HG03571 (cell line): ENCODE results near the gene NPIPA2.
A peak's percentile ranks its signal among the peaks of the same experiment; 100 is the strongest.
"Not testable (repeated sequence)": the region's sequence is repeated elsewhere in the genome, so short reads cannot be mapped to it uniquely, and the experiment has no call there.

Source experiments
- ATAC-seq: cut with Tn5 transposase; IDR thresholded peaks from one replicate; pipeline ENCODE4 v1.9.1; 2021; ENCODE audit not compliant: unreplicated experiment

Gene NPIPA2

GRCh38 chr16:14742273-14743128 lies at the start of gene NPIPA2:
Gene NPIPA2, plus strand, starts transcription at chr16:14742533. Its CDS starts 5,533 bp downstream, at chr16:14748066.
- peak; percentile 94 for ATAC-seq

- ATAC-seq = not testable (repeated sequence)
Observed at GRCh38 chr16:14694129-14694528, 48.2 kb upstream of the NPIPA2 start, which contains the start of gene PLA2G10. Gene PLA2G10, minus strand, starts transcription at chr16:14694308. Its CDS starts 79 bp downstream, at chr16:14694229.

DNA sequence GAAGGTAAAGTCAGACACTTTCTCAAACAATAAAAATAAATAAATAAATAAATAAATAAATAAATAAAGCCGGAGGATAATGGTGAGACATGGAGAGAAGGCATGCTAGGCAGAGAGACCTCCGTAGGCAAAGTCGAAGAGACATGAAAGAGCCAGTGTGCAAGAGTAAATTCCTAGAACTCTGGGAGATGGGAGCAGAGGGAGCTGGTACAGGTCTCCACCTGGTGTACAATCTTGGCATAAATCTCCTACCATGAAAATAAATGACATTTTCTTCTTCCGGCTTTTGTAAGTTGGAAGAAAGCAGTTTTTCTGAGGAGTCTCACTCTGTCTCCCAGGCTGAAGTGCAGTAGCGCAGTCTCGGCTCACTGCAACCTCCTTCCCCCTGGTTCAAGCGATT lies 40.5 kb upstream of the NPIPA2 start:
- not testable (repeated sequence) for ATAC-seq

DNA sequence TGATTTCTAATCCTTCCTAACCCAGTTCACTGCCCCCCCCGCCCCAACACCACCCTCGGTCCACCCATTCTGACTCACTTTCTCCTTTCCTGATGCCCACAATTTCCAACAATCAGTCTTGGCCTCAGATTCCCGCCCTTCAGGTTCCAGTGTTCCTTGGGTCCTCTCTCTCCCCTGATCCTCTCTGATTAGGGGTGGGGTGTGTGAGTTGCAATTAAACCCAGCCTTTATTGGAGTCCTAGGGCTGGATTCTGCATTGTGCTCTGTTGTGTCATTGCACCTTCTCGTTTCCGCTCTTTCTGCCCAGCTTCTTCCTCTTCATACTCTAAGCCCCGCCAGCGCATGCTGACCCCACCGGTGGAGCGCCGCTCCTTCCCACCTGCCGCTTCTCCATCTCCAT lies 39.7 kb upstream of the NPIPA2 start:
- ATAC-seq = not testable (repeated sequence)

- ATAC-seq = peak; percentile 96
Observed at GRCh38 chr16:14703156-14704011, 38.9 kb upstream of the NPIPA2 start, which contains the start of gene NPIPA3. Gene NPIPA3, plus strand, starts transcription at chr16:14703411. Its CDS starts 5,533 bp downstream, at chr16:14708944.

DNA sequence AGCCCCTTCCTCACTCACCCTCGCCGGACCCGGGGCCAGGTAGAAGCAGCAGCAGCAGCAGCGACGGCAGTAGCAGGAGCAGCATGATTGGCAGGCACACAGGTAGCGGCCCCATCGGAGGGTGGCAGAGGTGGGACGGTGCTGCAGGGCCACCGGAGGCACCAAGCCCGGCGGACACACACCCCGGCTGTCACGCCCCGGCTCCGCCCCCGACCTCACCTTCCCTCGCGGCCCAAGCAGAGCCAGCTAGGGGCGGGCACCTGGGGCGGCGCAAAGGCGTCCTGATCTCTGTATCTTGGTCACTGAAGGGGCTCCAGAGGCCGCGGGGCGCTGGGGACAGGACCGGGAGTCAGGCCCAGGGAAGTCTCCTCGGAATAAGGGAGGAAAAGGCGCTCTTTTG lies 9.1 kb upstream of the NPIPA2 start:
- not testable (repeated sequence) for ATAC-seq

DNA sequence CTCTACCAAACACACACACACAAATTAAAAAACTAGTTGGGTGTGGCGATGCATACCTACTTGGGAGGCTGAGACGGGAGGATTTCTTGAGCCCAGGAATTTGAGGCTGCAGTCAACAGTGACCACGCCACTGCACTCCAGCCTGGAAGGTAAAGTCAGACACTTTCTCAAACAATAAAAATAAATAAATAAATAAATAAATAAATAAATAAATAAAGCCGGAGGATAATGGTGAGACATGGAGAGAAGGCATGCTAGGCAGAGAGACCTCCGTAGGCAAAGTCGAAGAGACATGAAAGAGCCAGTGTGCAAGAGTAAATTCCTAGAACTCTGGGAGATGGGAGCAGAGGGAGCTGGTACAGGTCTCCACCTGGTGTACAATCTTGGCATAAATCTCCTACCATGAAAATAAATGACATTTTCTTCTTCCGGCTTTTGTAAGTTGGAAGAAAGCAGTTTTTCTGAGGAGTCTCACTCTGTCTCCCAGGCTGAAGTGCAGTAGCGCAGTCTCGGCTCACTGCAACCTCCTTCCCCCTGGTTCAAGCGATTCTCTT lies 1.4 kb upstream of the NPIPA2 start:
- not testable (repeated sequence) for ATAC-seq

DNA sequence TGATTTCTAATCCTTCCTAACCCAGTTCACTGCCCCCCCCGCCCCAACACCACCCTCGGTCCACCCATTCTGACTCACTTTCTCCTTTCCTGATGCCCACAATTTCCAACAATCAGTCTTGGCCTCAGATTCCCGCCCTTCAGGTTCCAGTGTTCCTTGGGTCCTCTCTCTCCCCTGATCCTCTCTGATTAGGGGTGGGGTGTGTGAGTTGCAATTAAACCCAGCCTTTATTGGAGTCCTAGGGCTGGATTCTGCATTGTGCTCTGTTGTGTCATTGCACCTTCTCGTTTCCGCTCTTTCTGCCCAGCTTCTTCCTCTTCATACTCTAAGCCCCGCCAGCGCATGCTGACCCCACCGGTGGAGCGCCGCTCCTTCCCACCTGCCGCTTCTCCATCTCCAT lies 539 bp upstream of the NPIPA2 start:
- not testable (repeated sequence) for ATAC-seq

GRCh38 chr16:14773654-14774053 lies 31.3 kb downstream of the NPIPA2 start:
- not testable (repeated sequence) for ATAC-seq

DNA sequence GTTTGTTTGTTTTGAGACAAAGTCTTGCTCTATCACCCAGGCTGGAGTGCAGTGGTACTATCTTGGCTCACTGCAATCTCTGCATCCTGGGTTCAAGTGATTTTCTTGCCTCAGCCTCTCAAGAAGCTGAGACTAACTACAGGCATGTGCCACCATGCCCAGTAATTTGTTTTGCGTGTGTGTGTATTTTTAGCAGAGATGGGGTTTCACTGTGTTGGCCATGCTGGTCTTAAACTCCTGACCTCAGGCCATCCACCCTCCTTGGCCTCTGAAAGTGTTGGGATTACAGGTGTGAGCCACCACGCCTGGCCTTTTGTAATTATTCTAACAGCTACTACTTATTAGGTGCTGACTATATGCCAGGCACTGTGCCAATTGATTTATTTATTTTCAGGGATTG lies 33.3 kb downstream of the NPIPA2 start:
- ATAC-seq = not testable (repeated sequence)

DNA sequence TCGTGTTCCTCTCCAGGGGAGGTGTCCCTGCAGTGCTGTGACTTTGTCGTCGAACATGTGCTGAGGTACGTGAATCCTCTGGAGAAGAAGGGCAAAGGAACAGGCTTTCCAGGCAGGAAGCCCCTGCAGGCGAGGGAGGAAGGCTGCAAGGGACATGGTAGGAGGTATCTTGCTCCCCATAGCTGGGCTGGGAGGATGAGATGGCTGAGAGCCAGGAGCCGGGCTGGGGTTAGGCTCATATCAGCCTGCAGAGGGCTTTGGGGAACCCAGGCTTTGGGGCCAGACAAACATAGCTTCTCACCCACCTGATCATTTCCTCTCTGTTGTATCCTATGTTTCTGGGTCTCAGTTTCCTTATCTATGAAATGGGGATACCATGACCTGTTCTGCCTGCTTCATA lies 34.4 kb downstream of the NPIPA2 start:
- ATAC-seq = not testable (repeated sequence)

GRCh38 chr16:14779368-14779877 lies 37.1 kb downstream of the NPIPA2 start:
- ATAC-seq = not testable (repeated sequence)

GRCh38 chr16:14786180-14786579 lies 43.8 kb downstream of the NPIPA2 start:
- ATAC-seq = not testable (repeated sequence)

GRCh38 chr16:14789577-14789976 lies 47.2 kb downstream of the NPIPA2 start:
- ATAC-seq = not testable (repeated sequence)

DNA sequence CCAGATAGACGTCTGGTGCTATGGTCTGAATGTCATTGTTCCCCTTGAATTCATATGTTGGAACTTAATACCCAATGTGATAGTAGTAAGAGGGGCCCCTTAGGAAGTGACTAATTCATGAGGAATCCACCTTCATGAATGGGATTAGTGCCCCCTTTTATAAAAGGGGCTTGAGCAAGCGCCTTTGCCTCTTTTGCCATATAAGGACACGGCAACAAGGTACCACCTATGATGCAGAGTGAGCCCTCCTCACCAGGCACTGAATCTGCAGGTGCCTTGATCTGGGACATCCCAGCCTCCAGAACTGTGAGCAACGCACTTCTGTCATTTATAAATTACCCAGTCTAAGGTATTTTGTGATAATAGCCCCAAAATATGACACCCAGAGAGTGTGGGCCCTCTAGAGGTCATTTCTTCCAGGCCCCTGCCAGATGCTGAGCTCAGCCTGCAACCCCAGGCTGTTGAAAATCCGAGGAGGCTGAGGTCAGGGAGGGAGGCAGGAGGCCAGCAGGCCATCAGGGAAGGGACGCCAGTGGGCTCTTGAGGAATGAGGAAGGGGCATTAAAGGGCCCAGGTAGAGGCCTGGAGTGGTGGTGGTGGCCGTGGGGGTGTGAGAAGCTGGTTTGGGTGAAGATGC lies 48.1 kb downstream of the NPIPA2 start:
- not testable (repeated sequence) for ATAC-seq

- not testable (repeated sequence) for ATAC-seq
Observed at GRCh38 chr16:14792914-14793313, 50.6 kb downstream of the NPIPA2 start.

DNA sequence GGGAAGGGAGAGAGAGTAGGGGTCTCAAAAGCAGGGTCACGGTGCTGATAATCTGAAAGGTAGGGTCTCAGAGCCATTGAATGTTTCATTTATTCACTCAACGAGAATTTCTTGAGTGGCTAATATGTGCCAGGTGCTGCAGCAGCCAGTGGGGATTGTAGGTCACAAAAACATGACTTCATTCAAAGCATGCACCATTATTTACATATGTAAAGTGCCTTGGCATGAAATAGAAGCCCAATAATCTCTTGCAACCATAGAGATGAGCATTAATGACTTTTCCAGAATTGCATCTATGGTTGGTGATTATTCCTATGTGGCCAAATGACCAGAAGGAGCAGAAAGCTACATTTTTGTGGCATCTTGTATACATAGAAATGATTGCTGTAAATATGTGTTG lies 55.2 kb downstream of the NPIPA2 start:
- not testable (repeated sequence) for ATAC-seq

- not testable (repeated sequence) for ATAC-seq
Observed at GRCh38 chr16:14803577-14803976, 61.2 kb downstream of the NPIPA2 start.

- not testable (repeated sequence) for ATAC-seq
Observed at GRCh38 chr16:14807184-14807678, 64.9 kb downstream of the NPIPA2 start.

GRCh38 chr16:14813890-14814289 lies 71.6 kb downstream of the NPIPA2 start:
- ATAC-seq = not testable (repeated sequence)
